ENCODE measurements around the gene AFF3.

DNA sequence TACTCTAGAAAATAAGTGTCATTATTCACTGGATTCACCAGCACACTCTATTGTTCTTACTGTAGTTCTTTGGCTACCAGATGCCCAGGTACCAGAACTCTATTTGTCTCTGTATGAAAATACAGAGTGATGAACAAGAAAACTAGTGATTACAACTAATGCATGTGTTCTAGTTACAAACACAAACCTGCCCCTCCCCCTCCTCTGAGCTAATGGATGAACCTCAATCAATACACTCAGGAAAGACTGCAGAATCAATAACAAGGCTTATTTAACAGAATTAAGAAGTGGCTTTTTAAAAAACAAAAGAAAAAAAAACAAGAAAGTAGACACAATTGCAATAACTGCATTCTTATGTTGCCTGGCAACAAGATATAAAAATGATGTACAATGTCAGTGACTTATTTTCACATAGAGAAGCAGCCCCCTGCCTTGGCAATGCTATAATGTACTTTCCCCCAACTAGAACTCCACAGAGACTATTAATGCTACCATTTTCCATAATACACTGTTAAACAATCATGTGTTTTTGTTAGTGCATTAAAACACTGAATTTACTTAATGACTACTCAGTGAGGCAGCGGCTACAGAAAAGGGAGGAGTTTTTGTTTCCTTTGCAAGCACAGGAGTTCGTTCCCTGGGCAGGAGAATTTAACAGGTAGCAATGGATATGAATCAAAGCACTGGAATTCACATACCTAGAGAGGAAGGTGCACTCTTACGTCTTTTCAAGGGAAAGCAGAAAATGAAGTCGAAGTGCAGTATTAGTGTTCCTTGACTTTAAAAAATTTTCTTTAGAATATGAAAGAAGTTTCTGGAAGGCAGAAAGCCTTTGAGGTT, 333.8 kb downstream of the AFF3 start:
- no peak for TF ChIP-seq POLR2A (IDR thresholded peaks at IDR 0.05)
- TF ChIP-seq, protein P1, sequence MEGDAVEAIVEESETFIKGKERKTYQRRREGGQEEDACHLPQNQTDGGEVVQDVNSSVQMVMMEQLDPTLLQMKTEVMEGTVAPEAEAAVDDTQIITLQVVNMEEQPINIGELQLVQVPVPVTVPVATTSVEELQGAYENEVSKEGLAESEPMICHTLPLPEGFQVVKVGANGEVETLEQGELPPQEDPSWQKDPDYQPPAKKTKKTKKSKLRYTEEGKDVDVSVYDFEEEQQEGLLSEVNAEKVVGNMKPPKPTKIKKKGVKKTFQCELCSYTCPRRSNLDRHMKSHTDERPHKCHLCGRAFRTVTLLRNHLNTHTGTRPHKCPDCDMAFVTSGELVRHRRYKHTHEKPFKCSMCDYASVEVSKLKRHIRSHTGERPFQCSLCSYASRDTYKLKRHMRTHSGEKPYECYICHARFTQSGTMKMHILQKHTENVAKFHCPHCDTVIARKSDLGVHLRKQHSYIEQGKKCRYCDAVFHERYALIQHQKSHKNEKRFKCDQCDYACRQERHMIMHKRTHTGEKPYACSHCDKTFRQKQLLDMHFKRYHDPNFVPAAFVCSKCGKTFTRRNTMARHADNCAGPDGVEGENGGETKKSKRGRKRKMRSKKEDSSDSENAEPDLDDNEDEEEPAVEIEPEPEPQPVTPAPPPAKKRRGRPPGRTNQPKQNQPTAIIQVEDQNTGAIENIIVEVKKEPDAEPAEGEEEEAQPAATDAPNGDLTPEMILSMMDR (IDR thresholded peaks at IDR 0.05), result no peak
